SK-N-SH (cell line): ENCODE measurements around the gene ARMH3. TPM values are rescaled to one million over a fixed set of nuclear protein-coding genes. Genes with fewer than 3 reads are reported as not detected.

Experiments
- CTCF ChIA-PET: fragments of 300-600, 350-600 bp; formaldehyde crosslinking; extraction: SDS; loops from one replicate; lab custom pipeline; 2021; lab: Yijun Ruan, JAX
- POLR2A ChIA-PET: fragments of 350-600 bp; sonication (Branson Sonifier 250); formaldehyde crosslinking; extraction: SDS; loops from one replicate; lab custom pipeline; 2020; ENCODE audit warnings: antibody characterized with exemption, inconsistent platforms; lab: Yijun Ruan, JAX
- DNase-seq: peaks from one replicate; pipeline ENCODE4 v3.0.0; 2012
- H2AFZ ChIP-seq: fragments of 200-600 bp; sonication (generic); 2 replicates; pipeline ENCODE4 v1.8.1; 2016; ENCODE audit warnings: antibody characterized with exemption, mild to moderate bottlenecking, low read depth
- H3F3A ChIP-seq: fragments of 200-600 bp; sonication (generic); replicated peaks from 2 replicates; pipeline ENCODE3; 2016; ENCODE audit warnings: antibody characterized with exemption, mild to moderate bottlenecking; ENCODE audit not compliant: insufficient read depth
- H3K27ac ChIP-seq, 2 experiments: fragments of 200-500 bp in 1 of 2; fragments of 200-600 bp in 1 of 2; sonication (Bioruptor generic) in 1 of 2; sonication (generic), shearing (Covaris generic) in 1 of 2; 2 replicates each; pipeline versions ENCODE4 v1.5.1 to v1.6.1; 2014 to 2016; ENCODE audit warnings: low read depth in 2 of 2, inconsistent platforms in 1 of 2, low read length in 1 of 2, mild to moderate bottlenecking in 1 of 2, mixed read lengths in 1 of 2
- H3K27me3 ChIP-seq: fragments of 200-600 bp; sonication (generic), shearing (Covaris generic); 2 replicates; pipeline ENCODE4 v1.6.1; 2016; ENCODE audit warnings: mixed run types; ENCODE audit not compliant: insufficient read depth
- H3K36me3 ChIP-seq, 2 experiments: fragments of 200-500 bp in 1 of 2; fragments of 200-600 bp in 1 of 2; sonication (Bioruptor generic) in 1 of 2; sonication (generic) in 1 of 2; replicated peaks in 1 of 2; 2 replicates each; pipeline versions ENCODE3 to v1.5.1; 2014 to 2016; ENCODE audit warnings: low read length in 1 of 2, mild to moderate bottlenecking in 1 of 2; ENCODE audit not compliant: insufficient read depth in 2 of 2, control insufficient read depth in 1 of 2
- H3K4me1 ChIP-seq, 2 experiments: fragments of 200-500 bp in 1 of 2; fragments of 200-600 bp in 1 of 2; sonication (Bioruptor generic) in 1 of 2; sonication (generic), shearing (Covaris generic) in 1 of 2; 2 replicates each; pipeline versions ENCODE4 v1.5.1 to v1.6.1; 2014 to 2016; ENCODE audit warnings: low read depth in 1 of 2, low read length in 1 of 2, mixed run types in 1 of 2; ENCODE audit not compliant: insufficient read depth in 2 of 2, control insufficient read depth in 1 of 2
- H3K4me2 ChIP-seq: fragments of 200-600 bp; sonication (generic), shearing (Covaris generic); 2 replicates; pipeline ENCODE4 v1.6.1; 2017; ENCODE audit warnings: mixed run types
- H3K4me3 ChIP-seq, 2 experiments: fragments of 200-500 bp in 1 of 2; fragments of 200-600 bp in 1 of 2; sonication (Bioruptor generic) in 1 of 2; sonication (generic), shearing (Covaris generic) in 1 of 2; 2 replicates each; pipeline versions ENCODE4 v1.5.1 to v1.8.1; 2014 to 2016; ENCODE audit warnings: low read depth in 2 of 2, inconsistent platforms in 1 of 2, low read length in 1 of 2, mild to moderate bottlenecking in 1 of 2, mixed read lengths in 1 of 2, moderate library complexity in 1 of 2
- H3K79me2 ChIP-seq: fragments of 200-600 bp; sonication (generic); 2 replicates; pipeline ENCODE4 v1.8.1; 2017; ENCODE audit warnings: mild to moderate bottlenecking; ENCODE audit not compliant: insufficient read depth
- H3K9ac ChIP-seq: fragments of 200-600 bp; sonication (generic); 2 replicates; pipeline ENCODE4 v1.6.1; 2017; ENCODE audit warnings: mixed run types
- H3K9me2 ChIP-seq: fragments of 200-600 bp; sonication (generic); 2 replicates; pipeline ENCODE4 v1.6.1; 2017; ENCODE audit warnings: mixed run types
- H3K9me3 ChIP-seq: fragments of 200-600 bp; sonication (generic); 2 replicates; pipeline ENCODE4 v1.6.1; 2017; ENCODE audit warnings: mixed run types, mild to moderate bottlenecking, moderate library complexity
- H4K20me1 ChIP-seq: fragments of 200-600 bp; sonication (generic); 2 replicates; pipeline ENCODE4 v1.6.1; 2017; ENCODE audit warnings: mild to moderate bottlenecking, mixed run types; ENCODE audit not compliant: insufficient read depth
- ELF1 ChIP-seq: IDR thresholded peaks from 2 replicates; pipeline ENCODE4 v1.4.0; 2012
- EP300 ChIP-seq, 2 experiments: IDR thresholded peaks; 2 replicates each; pipeline versions ENCODE4 v1.4.0 to v1.6.1; 2012; ENCODE audit warnings: borderline replicate concordance in 1 of 2, low read depth in 1 of 2, low read length in 1 of 2
- FOSL2 ChIP-seq: IDR thresholded peaks from 2 replicates; pipeline ENCODE4 v1.4.0; 2012; ENCODE audit warnings: low read depth, mild to moderate bottlenecking, moderate library complexity, borderline replicate concordance
- MXI1 ChIP-seq: IDR thresholded peaks from 2 replicates; pipeline ENCODE4 v1.6.1; 2012; ENCODE audit warnings: mild to moderate bottlenecking, low read depth, low read length, improper control_type of control experiment
- RAD21 ChIP-seq: IDR thresholded peaks from 2 replicates; pipeline ENCODE4 v1.6.1; 2012; ENCODE audit warnings: mild to moderate bottlenecking, low read length
- RFX5 ChIP-seq: IDR thresholded peaks from 2 replicates; pipeline ENCODE4 v1.6.1; 2012; ENCODE audit warnings: mild to moderate bottlenecking, improper control_type of control experiment, low read length
- RXRA ChIP-seq: IDR thresholded peaks from 2 replicates; pipeline ENCODE4 v1.4.0; 2012; ENCODE audit warnings: low read depth, mild to moderate bottlenecking, borderline replicate concordance
- TAF1 ChIP-seq: IDR thresholded peaks from 2 replicates; pipeline ENCODE4 v1.6.1; 2012; ENCODE audit warnings: low read depth, mild to moderate bottlenecking, low read length, moderate library complexity, borderline replicate concordance
- TEAD4 ChIP-seq: IDR thresholded peaks from 2 replicates; pipeline ENCODE4 v1.4.0; 2012; ENCODE audit warnings: mild to moderate bottlenecking, borderline replicate concordance; ENCODE audit not compliant: insufficient read depth
- YY1 ChIP-seq: IDR thresholded peaks from 2 replicates; pipeline ENCODE4 v1.4.0; 2012; ENCODE audit warnings: low read depth, mild to moderate bottlenecking
- WGBS: methylation state at CpG from one replicate; pipeline ENCODE4 v1.1.6; 2017; ENCODE audit warnings: low lambda C conversion rate; 5-methylcytosine and 5-hydroxymethylcytosine counted together
- polyA plus RNA-seq, 3 experiments: library from polyadenylated mRNA; depleted of rRNA; stranded (reverse); fragments of >200 nt; gene quantifications; 2 replicates each; pipeline ENCODE4 v1.2.3, GENCODE V29; 2012
- TF ChIP-seq, protein P1 (sequence below): IDR thresholded peaks from 2 replicates; pipeline ENCODE4; 2012
- TF ChIP-seq, protein P2 (sequence below): IDR thresholded peaks from 2 replicates; pipeline ENCODE4 v1.6.1; 2012; ENCODE audit warnings: mild to moderate bottlenecking, low read depth, low read length, moderate library complexity
- TF ChIP-seq, protein P3 (sequence below): fragments of 150-350 bp; IDR thresholded peaks from 2 replicates; pipeline ENCODE4 v1.6.1; 2016; ENCODE audit warnings: mild to moderate bottlenecking, low read depth, low read length
- TF ChIP-seq, protein P4 (sequence below): IDR thresholded peaks from 2 replicates; pipeline ENCODE4 v1.4.0; 2012; ENCODE audit warnings: low read depth
- TF ChIP-seq, protein P5 (sequence below): fragments of 200-600 bp; sonication (generic); IDR thresholded peaks from 2 replicates; pipeline ENCODE4 v1.6.1; 2017; ENCODE audit warnings: antibody characterized with exemption, mild to moderate bottlenecking, moderate library complexity

ARMH3 gene
- polyA plus RNA-seq, 1 of the 3 experiments (the other 2 are of a cell fraction): 12.1 TPM

DNA sequence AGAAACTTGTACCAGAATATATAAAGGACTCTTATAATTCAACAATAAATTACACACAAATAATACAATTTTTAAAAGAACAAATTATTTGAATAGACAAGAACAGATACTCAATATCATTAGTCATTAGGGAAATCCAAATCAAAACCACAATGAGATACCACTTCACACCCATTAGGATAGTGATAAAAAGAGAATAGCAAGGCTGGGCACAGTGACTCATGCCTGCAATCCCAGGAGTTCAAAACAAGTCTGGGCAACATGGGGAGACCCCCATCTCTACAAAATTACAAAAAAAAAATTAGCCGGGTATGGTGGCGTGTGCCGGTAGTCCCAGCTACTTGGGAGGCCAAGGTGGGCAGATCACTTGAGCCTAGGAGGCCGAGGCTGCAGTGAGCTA is 160.2 kb downstream of the ARMH3 start (continued):
- TF ChIP-seq, protein P1, sequence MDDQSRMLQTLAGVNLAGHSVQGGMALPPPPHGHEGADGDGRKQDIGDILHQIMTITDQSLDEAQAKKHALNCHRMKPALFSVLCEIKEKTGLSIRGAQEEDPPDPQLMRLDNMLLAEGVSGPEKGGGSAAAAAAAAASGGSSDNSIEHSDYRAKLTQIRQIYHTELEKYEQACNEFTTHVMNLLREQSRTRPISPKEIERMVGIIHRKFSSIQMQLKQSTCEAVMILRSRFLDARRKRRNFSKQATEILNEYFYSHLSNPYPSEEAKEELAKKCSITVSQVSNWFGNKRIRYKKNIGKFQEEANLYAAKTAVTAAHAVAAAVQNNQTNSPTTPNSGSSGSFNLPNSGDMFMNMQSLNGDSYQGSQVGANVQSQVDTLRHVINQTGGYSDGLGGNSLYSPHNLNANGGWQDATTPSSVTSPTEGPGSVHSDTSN: no peak
- TF ChIP-seq EP300 (IDR thresholded peaks at IDR 0.05; ENCODE audit: borderline replicate concordance in 1 of 2, low read depth in 1 of 2, low read length in 1 of 2): no peak
- TF ChIP-seq, all 33 proteins: peak for 0

DNA sequence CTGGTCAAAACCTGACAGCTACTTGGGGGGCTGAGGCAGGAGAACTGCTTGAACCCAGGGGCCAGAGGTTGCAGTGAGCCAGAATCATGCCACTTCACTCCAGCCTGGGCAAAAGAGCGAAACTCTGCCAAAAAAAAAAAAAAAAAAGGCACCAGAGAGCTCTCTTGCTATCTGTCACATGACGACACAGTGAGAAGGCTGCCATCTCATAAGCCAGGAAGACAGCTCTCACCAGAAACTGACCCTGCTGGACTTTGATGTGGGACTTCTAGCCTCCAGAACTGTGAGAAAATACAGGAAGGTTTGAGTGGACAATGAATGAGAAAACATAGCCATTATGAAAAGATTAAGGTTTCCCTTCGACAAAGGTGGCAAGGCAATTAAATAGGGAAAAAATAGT is 161.2 kb downstream of the ARMH3 start:
- Histone ChIP-seq H3K4me2 (no peak overlapping the region), H3K4me3 (no peak overlapping the region), H3K9ac (no peak overlapping the region), H3K27ac (no peak overlapping the region), H3K79me2 (no peaks in the 10 kb centered on the region), H4K20me1 (no peaks in the 10 kb centered on the region), H3K36me3 (no peaks in the 10 kb centered on the region), H3K4me1 (peaks cover 5 to 8% of the 10 kb centered on the region in 2 experiments; a peak in 1 of 4 replicates), H3F3A (peaks cover 15% of the 10 kb centered on the region), H3K27me3 (no peaks in the 10 kb centered on the region), H3K9me2 (no peaks in the 10 kb centered on the region), H2AFZ (no peak overlapping the region), H3K9me3 (no peaks in the 10 kb centered on the region)
- no peak for TF ChIP-seq ELF1
- TF ChIP-seq, protein P1: no peak
- ChIA-PET CTCF (no interaction called here), POLR2A (no interaction called here)
- DNase-seq: no peak
- 97% methylated on average over 3 of the region's 3 CpGs for WGBS

DNA sequence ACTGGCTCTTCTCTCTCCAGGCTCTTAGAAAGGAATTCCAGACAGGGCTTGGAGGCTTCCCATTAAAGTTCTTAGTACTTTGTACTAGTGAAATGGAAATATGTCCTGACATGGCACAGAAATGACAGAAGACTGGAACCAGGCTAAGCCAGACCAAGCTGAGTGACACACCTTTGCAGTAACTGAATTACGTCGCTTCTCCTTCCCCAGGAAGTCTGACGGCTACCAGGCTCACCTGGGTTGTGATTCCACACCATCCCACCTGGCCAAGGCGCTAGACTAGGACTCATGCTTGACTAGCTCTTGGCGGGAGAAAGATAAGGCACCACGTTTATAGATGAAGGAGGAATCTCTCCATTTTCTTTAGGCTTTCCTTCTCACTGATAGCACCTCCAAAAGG is 161.7 kb downstream of the ARMH3 start:
- CTCF ChIA-PET: no interaction called here
- 98% methylated on average over 4 of the region's 6 CpGs for WGBS
- TF ChIP-seq, protein P2, sequence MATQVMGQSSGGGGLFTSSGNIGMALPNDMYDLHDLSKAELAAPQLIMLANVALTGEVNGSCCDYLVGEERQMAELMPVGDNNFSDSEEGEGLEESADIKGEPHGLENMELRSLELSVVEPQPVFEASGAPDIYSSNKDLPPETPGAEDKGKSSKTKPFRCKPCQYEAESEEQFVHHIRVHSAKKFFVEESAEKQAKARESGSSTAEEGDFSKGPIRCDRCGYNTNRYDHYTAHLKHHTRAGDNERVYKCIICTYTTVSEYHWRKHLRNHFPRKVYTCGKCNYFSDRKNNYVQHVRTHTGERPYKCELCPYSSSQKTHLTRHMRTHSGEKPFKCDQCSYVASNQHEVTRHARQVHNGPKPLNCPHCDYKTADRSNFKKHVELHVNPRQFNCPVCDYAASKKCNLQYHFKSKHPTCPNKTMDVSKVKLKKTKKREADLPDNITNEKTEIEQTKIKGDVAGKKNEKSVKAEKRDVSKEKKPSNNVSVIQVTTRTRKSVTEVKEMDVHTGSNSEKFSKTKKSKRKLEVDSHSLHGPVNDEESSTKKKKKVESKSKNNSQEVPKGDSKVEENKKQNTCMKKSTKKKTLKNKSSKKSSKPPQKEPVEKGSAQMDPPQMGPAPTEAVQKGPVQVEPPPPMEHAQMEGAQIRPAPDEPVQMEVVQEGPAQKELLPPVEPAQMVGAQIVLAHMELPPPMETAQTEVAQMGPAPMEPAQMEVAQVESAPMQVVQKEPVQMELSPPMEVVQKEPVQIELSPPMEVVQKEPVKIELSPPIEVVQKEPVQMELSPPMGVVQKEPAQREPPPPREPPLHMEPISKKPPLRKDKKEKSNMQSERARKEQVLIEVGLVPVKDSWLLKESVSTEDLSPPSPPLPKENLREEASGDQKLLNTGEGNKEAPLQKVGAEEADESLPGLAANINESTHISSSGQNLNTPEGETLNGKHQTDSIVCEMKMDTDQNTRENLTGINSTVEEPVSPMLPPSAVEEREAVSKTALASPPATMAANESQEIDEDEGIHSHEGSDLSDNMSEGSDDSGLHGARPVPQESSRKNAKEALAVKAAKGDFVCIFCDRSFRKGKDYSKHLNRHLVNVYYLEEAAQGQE: no peak
- no peak for TF ChIP-seq RXRA
- TF ChIP-seq TEAD4: no peak
- TF ChIP-seq ELF1: no peak
- TF ChIP-seq, protein P3, sequence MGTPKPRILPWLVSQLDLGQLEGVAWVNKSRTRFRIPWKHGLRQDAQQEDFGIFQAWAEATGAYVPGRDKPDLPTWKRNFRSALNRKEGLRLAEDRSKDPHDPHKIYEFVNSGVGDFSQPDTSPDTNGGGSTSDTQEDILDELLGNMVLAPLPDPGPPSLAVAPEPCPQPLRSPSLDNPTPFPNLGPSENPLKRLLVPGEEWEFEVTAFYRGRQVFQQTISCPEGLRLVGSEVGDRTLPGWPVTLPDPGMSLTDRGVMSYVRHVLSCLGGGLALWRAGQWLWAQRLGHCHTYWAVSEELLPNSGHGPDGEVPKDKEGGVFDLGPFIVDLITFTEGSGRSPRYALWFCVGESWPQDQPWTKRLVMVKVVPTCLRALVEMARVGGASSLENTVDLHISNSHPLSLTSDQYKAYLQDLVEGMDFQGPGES: no peak
- no peak for TF ChIP-seq TAF1
- TF ChIP-seq, protein P4, sequence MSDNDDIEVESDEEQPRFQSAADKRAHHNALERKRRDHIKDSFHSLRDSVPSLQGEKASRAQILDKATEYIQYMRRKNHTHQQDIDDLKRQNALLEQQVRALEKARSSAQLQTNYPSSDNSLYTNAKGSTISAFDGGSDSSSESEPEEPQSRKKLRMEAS: no peak
- TF ChIP-seq FOSL2: no peak
- TF ChIP-seq, protein P5, sequence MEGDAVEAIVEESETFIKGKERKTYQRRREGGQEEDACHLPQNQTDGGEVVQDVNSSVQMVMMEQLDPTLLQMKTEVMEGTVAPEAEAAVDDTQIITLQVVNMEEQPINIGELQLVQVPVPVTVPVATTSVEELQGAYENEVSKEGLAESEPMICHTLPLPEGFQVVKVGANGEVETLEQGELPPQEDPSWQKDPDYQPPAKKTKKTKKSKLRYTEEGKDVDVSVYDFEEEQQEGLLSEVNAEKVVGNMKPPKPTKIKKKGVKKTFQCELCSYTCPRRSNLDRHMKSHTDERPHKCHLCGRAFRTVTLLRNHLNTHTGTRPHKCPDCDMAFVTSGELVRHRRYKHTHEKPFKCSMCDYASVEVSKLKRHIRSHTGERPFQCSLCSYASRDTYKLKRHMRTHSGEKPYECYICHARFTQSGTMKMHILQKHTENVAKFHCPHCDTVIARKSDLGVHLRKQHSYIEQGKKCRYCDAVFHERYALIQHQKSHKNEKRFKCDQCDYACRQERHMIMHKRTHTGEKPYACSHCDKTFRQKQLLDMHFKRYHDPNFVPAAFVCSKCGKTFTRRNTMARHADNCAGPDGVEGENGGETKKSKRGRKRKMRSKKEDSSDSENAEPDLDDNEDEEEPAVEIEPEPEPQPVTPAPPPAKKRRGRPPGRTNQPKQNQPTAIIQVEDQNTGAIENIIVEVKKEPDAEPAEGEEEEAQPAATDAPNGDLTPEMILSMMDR: no peak
- TF ChIP-seq RFX5: no peak
- TF ChIP-seq MXI1: no peak
- TF ChIP-seq RAD21: no peak
- no peak for TF ChIP-seq YY1

More for the DNA sequence above, 161.7 kb downstream of the ARMH3 start:
- Histone ChIP-seq H3F3A (peaks cover 15% of the 10 kb centered on the region), H3K4me2 (no peak overlapping the region), H3K9me2 (no peaks in the 10 kb centered on the region), H2AFZ (no peak overlapping the region), H3K27ac (no peak overlapping the region), H3K9me3 (no peaks in the 10 kb centered on the region), H3K4me1 (peaks cover 5 to 8% of the 10 kb centered on the region in 2 experiments; a peak in 1 of 4 replicates), H4K20me1 (no peaks in the 10 kb centered on the region), H3K4me3 (no peak overlapping the region), H3K36me3 (no peaks in the 10 kb centered on the region), H3K9ac (no peak overlapping the region), H3K79me2 (no peaks in the 10 kb centered on the region), H3K27me3 (no peaks in the 10 kb centered on the region)
- DNase-seq: no peak
- POLR2A ChIA-PET: no interaction called here
